Stimulated activated CD8-positive, alpha-beta memory T cell treated with anti-CD3 and anti-CD28 coated beads, Interleukin-12 subunit alpha, Interleukin-12 subunit beta, amount 100 ng/mL, for 24 hours (primary cell): ENCODE measurements around the gene C14orf132.
"Not testable (repeated sequence)": the region's sequence is repeated elsewhere in the genome, so short reads cannot be mapped to it uniquely, and the experiment has no call there.

Experiments used
- DNase-seq: peaks from one replicate; pipeline ENCODE4 v3.0.0-alpha.2; 2020; ENCODE audit errors: extremely low read depth

The C14orf132 gene

GRCh38 chr14:96038920-96039632 is at the start of gene C14orf132:
Gene C14orf132 (plus strand): TSS chr14:96039362. CDS start chr14:96039501, 139 bp downstream.
- peak; percentile 10 for DNase-seq

GRCh38 chr14:95993768-95994592 is 45.2 kb upstream of the C14orf132 start:
- DNase-seq: no peak

GRCh38 chr14:95994593-95994928 is 44.6 kb upstream of the C14orf132 start:
- DNase-seq: no peak

- DNase-seq: no peak
Measured at GRCh38 chr14:95998656-95999055, 40.5 kb upstream of the C14orf132 start.

GRCh38 chr14:96001866-96002497 is 37.2 kb upstream of the C14orf132 start:
- no peak for DNase-seq

- no peak for DNase-seq
Measured at GRCh38 chr14:96002498-96002884, 36.7 kb upstream of the C14orf132 start.

- DNase-seq: no peak
Measured at GRCh38 chr14:96011131-96011530, 28.0 kb upstream of the C14orf132 start.

- no peak for DNase-seq
Measured at GRCh38 chr14:96011607-96012006, 27.6 kb upstream of the C14orf132 start.

GRCh38 chr14:96012757-96013156 is 26.4 kb upstream of the C14orf132 start:
- not testable (repeated sequence) for DNase-seq

- DNase-seq: no peak
Measured at GRCh38 chr14:96014176-96014575, 25.0 kb upstream of the C14orf132 start.

- no peak for DNase-seq
Measured at GRCh38 chr14:96016501-96017160, 22.5 kb upstream of the C14orf132 start.

GRCh38 chr14:96017882-96018281 is 21.3 kb upstream of the C14orf132 start:
- DNase-seq: no peak

GRCh38 chr14:96027431-96028355 is 11.5 kb upstream of the C14orf132 start:
- no peak for DNase-seq

- DNase-seq: no peak
Measured at GRCh38 chr14:96029089-96029645, 10.0 kb upstream of the C14orf132 start.

- DNase-seq: no peak
Measured at GRCh38 chr14:96030108-96030760, 8.9 kb upstream of the C14orf132 start.

GRCh38 chr14:96031691-96032090 is 7.5 kb upstream of the C14orf132 start:
- DNase-seq: no peak

GRCh38 chr14:96035456-96035855 is 3.7 kb upstream of the C14orf132 start:
- no peak for DNase-seq

GRCh38 chr14:96037891-96038557 is 1.1 kb upstream of the C14orf132 start:
- DNase-seq: no peak

- no peak for DNase-seq
Measured at GRCh38 chr14:96038558-96038919, 623 bp upstream of the C14orf132 start.
